RKO (cell line): ENCODE results near the gene BABAM2.
A peak's percentile ranks its signal among the peaks of the same experiment; 100 is the strongest.

Source experiments
- DNase-seq: peaks from one replicate; pipeline ENCODE4 v3.0.0-alpha.2; 2016; ENCODE audit warnings: low spot score

BABAM2 gene

GRCh38 chr2:27911458-27912210 is 21.1 kb downstream of the BABAM2 start:
- no peak for DNase-seq

GRCh38 chr2:27912512-27912911 is 22.0 kb downstream of the BABAM2 start:
- no peak for DNase-seq

GRCh38 chr2:27914041-27914804 is 23.7 kb downstream of the BABAM2 start:
- DNase-seq, result no peak

GRCh38 chr2:27914805-27915175 is 24.3 kb downstream of the BABAM2 start:
- no peak for DNase-seq

GRCh38 chr2:27915191-27915590 is 24.7 kb downstream of the BABAM2 start:
- DNase-seq, result no peak

DNA sequence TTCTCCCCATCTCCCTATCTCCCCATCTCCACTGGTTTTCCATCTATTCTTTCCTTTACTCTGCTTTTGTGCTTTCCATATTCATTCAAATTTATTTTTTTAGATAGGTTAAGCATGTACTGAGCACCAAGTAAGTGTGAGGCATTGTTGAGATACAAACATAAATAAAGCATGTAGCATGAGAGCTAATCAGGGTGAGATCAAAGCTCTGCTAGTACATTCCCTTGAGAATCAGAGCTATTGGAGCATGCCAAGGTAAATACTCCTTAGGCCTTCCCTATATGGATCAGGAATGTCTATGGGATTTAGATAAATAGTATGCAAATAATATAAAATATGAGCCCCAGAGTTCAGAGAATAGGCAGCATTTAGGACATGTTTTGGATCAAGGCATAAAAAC is 25.3 kb downstream of the BABAM2 start:
- DNase-seq, result no peak

DNA sequence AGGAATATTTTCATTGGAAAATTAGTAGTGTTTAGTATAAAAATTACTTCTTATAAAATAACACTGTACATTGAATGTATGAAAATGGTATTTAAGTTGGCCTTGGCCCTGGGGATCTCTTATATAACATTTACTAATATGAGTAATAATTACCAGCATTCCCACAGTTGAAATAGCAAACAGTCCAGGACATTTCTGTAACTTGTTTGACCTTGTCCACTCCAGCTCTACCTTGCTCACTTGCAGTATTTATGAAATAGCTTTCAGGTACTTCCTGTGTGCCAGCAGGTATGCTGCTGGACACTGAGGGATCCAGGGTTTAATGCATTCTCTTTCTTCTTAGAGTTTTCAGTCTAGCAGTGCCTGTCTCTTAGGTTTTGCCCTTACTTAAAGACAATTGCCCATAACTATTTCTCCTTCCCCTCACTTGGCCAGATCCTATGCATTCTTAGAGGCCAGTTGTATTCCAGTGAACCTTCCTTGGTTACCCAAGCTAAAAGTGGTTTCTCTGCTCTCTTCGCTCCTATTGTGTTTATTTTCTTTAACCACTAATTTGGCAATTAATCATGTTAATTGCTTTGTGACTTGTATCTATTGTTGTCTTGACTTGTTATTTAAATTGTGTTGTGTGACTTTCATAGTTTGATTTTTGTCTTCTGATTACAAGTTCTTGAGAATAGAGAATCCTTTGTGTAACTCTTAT is 25.9 kb downstream of the BABAM2 start:
- no peak for DNase-seq

DNA sequence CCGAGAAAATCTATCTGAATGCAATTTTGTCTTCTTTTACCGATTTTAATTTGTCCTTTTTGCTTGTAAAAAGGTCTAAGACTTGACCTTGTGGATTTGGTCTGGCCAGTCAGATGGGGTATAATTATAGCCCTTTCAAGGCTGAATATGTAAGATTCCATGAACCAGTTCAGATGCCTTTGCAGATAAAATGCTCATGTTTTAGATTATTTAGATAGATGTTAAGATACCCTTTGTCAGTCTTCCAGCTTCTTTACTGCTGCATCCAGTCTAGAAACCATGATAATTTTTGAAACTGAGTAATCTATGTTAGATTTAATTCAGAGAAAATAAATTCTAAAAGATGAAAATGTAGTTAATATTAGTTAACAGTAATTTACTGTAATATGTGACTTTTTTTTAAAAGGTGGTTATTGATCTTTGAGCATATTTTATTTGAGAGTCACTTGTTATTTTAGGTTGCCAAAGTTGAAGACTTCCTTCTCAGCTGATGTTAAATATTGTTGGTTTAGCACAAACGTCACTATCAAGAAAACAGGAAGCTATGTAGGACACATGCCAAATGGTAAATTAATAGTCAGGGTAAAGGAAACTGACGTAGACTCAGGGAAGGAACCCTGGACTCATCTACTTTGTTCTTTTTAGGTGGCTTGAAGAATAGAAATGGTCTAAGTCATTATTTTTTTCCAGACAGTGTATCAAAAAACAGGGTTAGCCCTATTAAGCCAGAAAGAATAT is 29.8 kb downstream of the BABAM2 start:
- DNase-seq, result no peak

GRCh38 chr2:27921424-27921823 is 30.9 kb downstream of the BABAM2 start:
- no peak for DNase-seq

- no peak for DNase-seq
These were observed 31.5 kb downstream of the BABAM2 start for GRCh38 chr2:27921880-27922547.

GRCh38 chr2:27922842-27923241 is 32.3 kb downstream of the BABAM2 start:
- DNase-seq, result no peak

- DNase-seq, result no peak
These were observed 35.4 kb downstream of the BABAM2 start for GRCh38 chr2:27925766-27926472.

DNA sequence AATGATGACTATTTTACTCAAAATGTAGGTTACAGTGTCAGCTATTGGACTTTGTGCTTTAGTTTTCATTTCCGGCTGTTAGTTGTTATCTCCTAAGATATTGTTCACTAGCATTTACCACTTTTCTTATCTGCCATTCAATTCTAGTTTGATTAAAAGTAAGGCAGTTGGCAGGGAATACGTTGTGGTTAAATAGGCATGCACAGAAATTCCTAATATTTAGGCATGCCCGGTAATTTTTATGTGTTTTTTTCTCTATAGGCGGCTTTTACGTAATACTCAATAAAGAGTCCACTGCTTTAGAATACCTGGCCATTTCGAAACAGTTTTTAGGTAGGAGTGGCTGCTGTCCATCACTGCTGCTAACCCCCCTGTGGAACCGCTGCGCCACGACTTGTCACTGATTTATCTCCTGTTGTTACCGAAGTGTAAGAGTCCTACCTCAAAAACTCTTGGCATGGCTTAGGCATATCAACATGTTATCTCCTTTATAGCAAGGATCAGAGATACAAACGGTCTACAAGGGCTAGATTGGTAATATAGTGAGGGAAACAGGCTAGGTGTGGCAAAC is 39.5 kb downstream of the BABAM2 start:
- DNase-seq, result no peak

DNA sequence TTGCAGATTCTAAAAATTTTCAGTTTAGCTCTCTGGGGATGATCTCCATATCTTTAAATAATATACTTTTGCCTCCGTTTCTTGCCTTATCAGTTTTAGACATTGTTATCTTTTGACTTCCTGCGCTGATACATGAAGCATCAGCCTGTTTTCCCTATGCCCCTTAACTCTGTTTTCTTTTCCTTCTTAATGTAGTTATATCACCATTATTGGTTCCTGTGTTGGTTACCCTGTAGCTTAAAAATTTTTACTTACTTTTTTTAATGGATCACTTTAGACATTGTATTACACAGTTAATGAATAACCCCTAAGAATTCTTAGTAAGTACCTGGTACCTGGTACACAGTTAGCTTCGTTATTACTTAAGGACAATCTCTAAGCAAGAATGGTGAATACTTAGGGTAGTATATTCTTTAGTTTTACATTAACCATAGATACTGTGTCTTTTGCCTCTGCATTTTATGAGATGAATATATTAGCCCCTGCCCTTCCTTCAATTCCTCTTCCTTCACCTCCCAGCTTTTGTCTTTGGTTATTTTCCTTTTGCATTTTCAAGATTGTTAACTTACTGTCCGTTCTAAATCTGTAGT is 40.9 kb downstream of the BABAM2 start:
- DNase-seq, result no peak

GRCh38 chr2:27932396-27932795 is 41.9 kb downstream of the BABAM2 start:
- peak; percentile 14 for DNase-seq

DNA sequence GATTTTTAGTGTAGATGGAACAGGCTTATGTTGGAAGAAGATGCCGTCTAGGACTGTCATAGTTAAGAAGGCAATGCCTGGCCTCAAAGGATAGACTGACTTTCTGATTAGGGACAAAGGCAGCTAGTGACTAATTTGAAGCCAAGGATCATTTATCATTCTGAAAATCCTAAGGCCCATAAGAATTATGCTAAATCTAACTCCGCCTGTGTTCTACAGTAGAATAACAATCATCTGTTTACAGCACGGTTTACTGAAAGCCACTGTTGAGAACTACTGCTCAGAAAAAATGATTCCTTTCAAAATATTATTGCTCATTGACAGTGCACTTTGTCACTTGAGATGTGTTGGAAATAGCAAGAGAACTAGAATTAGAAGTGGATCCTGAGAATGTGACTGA is 44.5 kb downstream of the BABAM2 start:
- no peak for DNase-seq

- no peak for DNase-seq
These were observed 49.7 kb downstream of the BABAM2 start for GRCh38 chr2:27940090-27940671.

GRCh38 chr2:27940982-27941381 is 50.5 kb downstream of the BABAM2 start:
- no peak for DNase-seq

GRCh38 chr2:27942612-27943547 is 52.4 kb downstream of the BABAM2 start:
- DNase-seq, result no peak
